HG02852 (cell line): ENCODE data around the gene DNAJC15.
A peak's percentile ranks its signal among the peaks of the same experiment; 100 is the strongest.
"Not testable (repeated sequence)": the region's sequence is repeated elsewhere in the genome, so short reads cannot be mapped to it uniquely, and the experiment has no call there.

ENCODE experiments used
- ATAC-seq: cut with Tn5 transposase; IDR thresholded peaks from one replicate; pipeline ENCODE4 v1.9.1; 2021; ENCODE audit warnings: mild to moderate bottlenecking, moderate library complexity; ENCODE audit not compliant: unreplicated experiment

Gene DNAJC15

DNA sequence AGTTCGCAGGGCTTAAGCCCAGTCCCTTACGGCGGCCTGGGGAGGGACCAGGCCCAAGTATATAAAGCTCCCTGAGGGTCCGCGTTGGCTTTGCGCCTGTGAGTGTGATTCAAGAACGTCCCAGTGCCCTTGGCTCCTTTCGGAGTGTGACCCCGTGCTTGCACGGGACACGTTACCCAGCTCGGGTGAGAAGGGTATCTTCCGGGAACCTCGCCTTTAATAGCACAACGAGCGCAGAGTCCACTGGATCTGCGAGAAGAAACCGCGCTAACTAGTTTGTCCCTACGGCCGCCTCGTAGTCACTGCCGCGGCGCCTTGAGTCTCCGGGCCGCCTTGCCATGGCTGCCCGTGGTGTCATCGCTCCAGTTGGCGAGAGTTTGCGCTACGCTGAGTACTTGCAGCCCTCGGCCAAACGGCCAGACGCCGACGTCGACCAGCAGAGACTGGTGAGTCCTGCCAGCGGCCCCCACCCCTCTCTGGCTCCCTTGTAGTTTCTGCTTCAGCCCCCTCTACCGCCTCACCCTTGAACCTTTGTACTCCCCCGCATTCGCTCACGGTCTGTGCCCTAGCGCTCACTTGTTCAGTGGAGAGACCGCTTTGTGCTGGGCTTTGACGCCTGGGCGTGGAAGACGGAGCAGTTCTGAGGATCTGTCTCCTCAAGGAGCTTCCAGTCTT is at the start of gene DNAJC15:
DNAJC15 (plus strand) TSS at position 298 of the 675 bp plus-strand sequence; CDS start at position 339, 41 bp downstream.
- peak; percentile 77 for ATAC-seq

GRCh38 chr13:42976066-42976465 is 47.3 kb upstream of the DNAJC15 start:
- no peak for ATAC-seq

- ATAC-seq: peak; percentile 56
Observed at GRCh38 chr13:42977219-42977659, 46.1 kb upstream of the DNAJC15 start.

- no peak for ATAC-seq
Observed at GRCh38 chr13:42981317-42981716, 42.1 kb upstream of the DNAJC15 start.

DNA sequence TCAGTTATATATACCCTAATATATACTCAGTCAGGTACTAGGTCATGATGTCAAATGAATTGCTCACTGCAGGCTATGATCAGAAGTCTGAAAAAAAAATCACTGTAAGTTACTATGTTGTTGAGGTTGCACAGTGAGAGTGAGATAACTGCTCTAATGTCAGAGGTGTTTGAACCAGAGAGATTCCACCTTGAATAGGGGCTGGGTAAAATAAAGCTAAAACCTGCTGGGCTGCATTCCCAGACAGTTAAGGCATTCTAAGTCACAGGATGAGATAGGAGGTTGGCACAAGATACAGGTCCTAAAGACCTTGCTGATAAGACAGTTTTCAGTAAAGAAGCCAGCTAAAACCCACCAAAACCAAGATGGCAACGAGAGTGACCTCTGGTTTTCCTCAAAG is 41.5 kb upstream of the DNAJC15 start:
- no peak for ATAC-seq

GRCh38 chr13:42984026-42984425 is 39.4 kb upstream of the DNAJC15 start:
- no peak for ATAC-seq

DNA sequence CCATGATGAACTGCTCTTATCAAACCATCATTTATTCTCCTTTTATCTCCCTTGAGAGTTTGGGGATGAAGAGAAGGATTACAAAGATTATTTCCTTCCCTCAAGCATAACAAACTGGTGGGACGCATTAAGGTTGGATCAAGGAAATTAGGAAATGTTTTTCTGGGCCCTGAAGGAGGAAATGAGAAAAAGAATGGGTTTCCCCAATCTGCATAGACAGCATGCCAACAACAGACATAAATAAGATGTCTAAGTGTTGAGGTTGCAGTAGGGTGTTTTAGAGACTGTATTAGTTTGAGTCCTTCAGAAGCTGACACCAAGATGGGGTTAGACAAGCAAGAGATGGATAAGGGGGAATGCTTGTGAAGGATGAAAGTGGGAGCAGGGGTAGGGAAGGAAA is 38.7 kb upstream of the DNAJC15 start:
- no peak for ATAC-seq

DNA sequence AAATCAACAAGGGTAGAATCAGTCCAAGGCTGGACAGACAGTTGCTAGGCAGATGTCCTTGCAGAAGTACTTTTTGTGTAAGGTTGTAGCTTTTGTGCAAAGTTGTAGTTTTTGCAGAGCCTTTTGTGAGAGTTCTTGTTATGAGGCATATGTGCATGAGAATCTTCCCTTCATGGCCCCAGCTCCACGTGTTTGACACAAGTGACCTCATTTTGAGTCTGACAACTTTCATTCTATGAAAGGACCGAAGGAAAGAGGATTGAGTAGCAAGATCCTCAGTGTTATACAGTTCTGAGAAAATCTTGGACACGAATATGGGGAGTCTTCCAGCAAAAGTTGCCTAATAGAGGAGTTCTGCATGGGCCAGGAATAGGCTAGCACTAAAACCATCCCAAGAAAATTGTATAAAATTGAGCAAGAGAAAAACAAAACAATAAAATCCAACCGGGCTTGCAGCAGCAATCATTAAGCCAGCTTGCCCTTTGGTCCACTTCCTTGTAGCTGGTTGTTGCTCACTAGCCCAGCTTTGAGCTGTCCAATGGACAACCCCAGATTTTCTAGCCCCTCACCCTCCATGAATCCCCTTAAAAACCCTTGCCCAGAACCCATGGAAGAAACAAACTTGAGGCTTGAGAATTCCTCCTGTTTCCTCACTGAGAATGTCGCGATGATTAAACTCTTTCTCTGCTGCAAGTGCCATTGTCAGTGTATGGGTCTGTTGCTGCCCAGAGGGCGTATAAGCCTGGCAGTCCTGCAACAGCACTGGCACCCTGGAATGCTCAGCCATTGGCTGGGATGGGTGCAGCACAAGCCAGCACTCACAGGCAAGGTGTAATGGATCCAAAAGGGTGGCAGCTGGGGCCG is 37.8 kb upstream of the DNAJC15 start:
- ATAC-seq: no peak

- ATAC-seq: no peak
Observed at GRCh38 chr13:42986176-42986574, 37.2 kb upstream of the DNAJC15 start.

DNA sequence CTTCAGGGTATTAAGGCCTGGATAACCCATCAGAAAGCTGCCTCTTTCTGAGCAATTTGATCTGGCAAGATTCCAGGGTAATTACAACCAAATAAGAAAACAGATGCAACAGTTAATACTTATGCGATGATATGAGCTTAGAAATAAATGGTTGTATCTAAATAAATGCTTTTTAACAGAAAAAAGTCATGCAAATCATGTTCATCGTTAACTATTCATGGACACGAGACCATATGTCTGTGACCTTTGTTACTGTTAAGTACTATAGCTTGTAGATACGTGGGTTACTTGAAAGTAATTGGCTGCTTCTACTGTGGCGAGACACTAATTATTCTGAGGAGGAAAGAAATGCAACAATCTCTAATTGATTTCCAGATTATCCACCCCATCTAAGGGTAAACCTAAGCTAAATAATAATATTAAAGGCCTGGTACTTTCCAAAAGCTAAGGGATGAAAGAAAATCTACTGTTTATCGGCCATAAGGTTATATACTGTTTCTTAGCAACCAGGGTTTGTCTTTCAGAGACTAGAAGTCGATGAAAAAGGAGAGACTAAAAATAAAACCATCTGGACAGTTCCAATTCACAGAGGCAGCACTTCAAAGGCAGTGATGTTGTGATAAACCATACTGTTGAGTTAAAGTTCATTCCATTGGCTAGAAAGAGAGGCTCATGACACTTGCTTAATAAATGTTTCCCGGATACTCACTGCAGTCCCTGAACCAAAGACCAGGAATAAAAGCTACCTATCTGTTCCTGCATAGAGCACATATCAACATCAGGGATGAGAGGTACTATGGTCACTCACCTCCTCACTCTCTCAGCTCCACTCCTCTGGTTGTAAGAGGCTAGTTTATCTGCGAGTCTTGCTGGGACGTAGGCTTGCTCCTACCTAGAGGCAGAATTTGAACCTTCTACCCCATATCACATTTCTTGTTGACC is 32.8 kb upstream of the DNAJC15 start:
- no peak for ATAC-seq

GRCh38 chr13:42991233-42991897 is 32.0 kb upstream of the DNAJC15 start:
- ATAC-seq: not testable (repeated sequence)

DNA sequence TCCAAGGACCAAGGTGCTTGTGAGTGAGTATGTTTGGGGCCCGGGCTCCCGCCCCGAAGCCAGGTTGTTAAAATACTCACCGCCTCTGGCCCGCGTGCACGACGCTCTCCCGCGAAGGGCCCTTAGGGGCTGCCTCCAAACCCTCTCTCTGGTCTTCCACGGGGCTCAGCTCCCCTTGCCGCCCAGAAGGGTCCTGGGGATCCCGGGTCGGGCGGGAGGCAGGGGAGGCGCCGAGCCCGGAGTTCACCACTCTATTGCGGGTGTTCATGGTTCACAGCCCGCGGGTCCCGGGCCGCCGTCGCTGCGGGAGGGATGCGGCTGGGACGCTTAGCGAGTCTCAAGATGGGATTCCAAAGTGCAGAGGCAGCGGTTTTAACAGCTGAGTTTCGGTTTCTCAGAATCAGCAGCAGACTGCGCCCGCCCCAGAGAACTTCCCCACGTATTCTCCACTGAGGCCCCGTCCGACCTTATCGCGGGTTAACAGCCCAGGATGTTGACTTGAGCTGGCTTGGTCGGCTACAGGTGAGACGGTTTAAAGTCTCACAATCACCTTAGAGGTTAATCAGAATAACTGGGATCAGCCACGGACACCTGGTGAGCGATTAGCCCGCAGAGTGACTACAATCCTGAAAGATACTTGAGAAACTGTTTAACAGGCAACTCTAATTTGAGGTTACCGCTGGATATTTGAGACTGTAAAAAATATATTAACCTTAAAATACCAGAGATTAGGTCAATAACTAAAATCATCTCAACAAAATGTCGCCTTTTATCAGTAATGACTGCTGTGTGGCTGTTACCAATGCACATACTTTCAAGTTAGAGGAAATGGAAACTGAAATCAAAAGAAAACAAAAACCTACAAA is 31.3 kb upstream of the DNAJC15 start, which contains the start of gene EPSTI1:
EPSTI1 (minus strand) TSS at position 344 of the 866 bp plus-strand sequence; CDS start at position 268, 76 bp downstream.
- peak; percentile 82 for ATAC-seq

DNA sequence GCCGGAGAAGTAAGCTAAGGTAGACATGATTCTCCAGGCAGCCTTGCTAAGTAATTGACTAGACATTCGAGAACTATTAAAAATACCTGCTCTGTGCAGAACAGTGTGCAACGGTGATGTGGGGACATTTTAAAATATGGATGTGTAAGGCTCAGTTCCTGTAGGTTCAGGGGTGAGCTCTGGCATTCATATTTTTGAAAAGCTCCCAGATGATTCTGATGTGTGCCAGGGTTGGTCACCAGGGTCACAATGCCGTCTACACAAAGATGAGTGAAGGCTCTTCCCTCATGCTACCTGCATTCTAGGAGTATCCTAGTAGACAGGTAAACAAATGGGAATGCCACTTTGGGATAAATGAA is 30.6 kb upstream of the DNAJC15 start:
- no peak for ATAC-seq

DNA sequence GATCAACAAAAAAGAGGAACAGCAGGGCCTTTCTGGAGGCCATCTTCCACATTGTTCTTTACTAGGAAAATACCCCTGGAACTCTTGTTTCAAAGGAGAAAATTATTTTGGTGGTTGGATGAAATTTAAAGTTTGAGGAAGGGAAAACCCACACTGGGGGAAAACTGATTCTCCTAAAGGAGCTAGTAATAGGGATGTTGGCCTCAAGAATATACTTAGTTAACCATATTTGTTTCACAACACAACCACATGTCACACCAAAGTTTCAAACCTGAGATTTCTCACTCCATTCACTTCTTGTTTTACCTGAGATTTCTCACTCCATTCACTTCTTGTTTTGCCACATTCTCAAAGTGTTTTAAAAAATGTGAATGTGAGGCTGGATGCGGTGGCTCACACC is 28.5 kb upstream of the DNAJC15 start:
- no peak for ATAC-seq

GRCh38 chr13:42996584-42996983 is 26.8 kb upstream of the DNAJC15 start:
- no peak for ATAC-seq

GRCh38 chr13:42997381-42997780 is 26.0 kb upstream of the DNAJC15 start:
- no peak for ATAC-seq

GRCh38 chr13:42999491-42999890 is 23.9 kb upstream of the DNAJC15 start:
- no peak for ATAC-seq

- no peak for ATAC-seq
Observed at GRCh38 chr13:43000676-43001075, 22.7 kb upstream of the DNAJC15 start.

GRCh38 chr13:43002021-43002420 is 21.4 kb upstream of the DNAJC15 start:
- no peak for ATAC-seq
